Endothelial cell of umbilical vein (primary cell): ENCODE results near the gene SLC13A5. TPM values are rescaled to one million over a fixed set of nuclear protein-coding genes. Genes with fewer than 3 reads are reported as not detected.

Experiments used
- BruUV-seq: library from RNA; stranded (reverse); fragments of 400-500 nt; replicated peaks from 2 replicates; lab custom pipeline; 2021; lab: Mats Ljungman, UMichigan
- CTCF ChIA-PET: fragments of 300-600, 350-600 bp; sonication (Branson Sonifier 250); formaldehyde crosslinking; loops from one replicate; lab custom pipeline; 2021; ENCODE audit warnings: antibody characterized with exemption, inconsistent platforms; lab: Charles Lee
- POLR2A ChIA-PET: fragments of 300-600, 350-600 bp; sonication (Branson Sonifier 250); formaldehyde crosslinking; loops from one replicate; lab custom pipeline; 2021; ENCODE audit warnings: antibody characterized with exemption, inconsistent platforms; lab: Charles Lee
- DNase-seq: peaks from one replicate; pipeline ENCODE4 v3.0.0-alpha.2; 2011; ENCODE audit warnings: low read depth, low spot score
- FAIRE-seq: peaks from 2 replicates; lab custom pipeline; 2011; peaks lifted over from hg19 to GRCh38; lab: Jason Lieb, UNC
- H2AFZ ChIP-seq: 2 replicates; pipeline ENCODE4 v1.6.0; 2012; ENCODE audit warnings: low read depth, low read length, control low read depth, inconsistent platforms
- H3K27ac ChIP-seq: 2 replicates; pipeline ENCODE4 v1.5.1; 2011; ENCODE audit warnings: low read depth, mild to moderate bottlenecking, control low read depth, low read length, moderate library complexity; ENCODE audit not compliant: insufficient read depth
- H3K27me3 ChIP-seq, 2 experiments: 2 replicates each; pipeline versions ENCODE4 v1.6.0 to v1.6.1; 2011; ENCODE audit warnings: low read length in 2 of 2, mixed read lengths in 1 of 2; ENCODE audit not compliant: control insufficient read depth in 2 of 2, insufficient read depth in 2 of 2
- H3K36me3 ChIP-seq, 2 experiments: 2 replicates in 1 of 2; 3 replicates in 1 of 2; pipeline ENCODE4 v1.5.1; 2011; ENCODE audit warnings: low read length in 2 of 2, mild to moderate bottlenecking in 1 of 2, moderate library complexity in 1 of 2; ENCODE audit not compliant: control insufficient read depth in 2 of 2, insufficient read depth in 2 of 2; ENCODE audit errors: extremely low read depth in 1 of 2
- H3K4me1 ChIP-seq: 3 replicates; pipeline ENCODE4 v1.5.1; 2011; ENCODE audit warnings: mild to moderate bottlenecking, low read length; ENCODE audit not compliant: control insufficient read depth, insufficient read depth; ENCODE audit errors: extremely low read depth
- H3K4me2 ChIP-seq: 2 replicates; pipeline ENCODE4 v1.6.1; 2011; ENCODE audit warnings: low read length, control low read depth, mixed read lengths; ENCODE audit not compliant: insufficient read depth
- H3K4me3 ChIP-seq, 3 experiments: fragments of 200-600 bp in 1 of 3; sonication (generic), shearing (Covaris generic) in 1 of 3; replicated peaks in 1 of 3; 2 replicates each; pipeline ENCODE4 v1.5.1; 2011 to 2016; ENCODE audit warnings: control low read depth in 3 of 3, low read length in 3 of 3, mild to moderate bottlenecking in 2 of 3, inconsistent platforms in 1 of 3, low read depth in 1 of 3, moderate library complexity in 1 of 3; ENCODE audit not compliant: insufficient read depth in 1 of 3
- H3K79me2 ChIP-seq: 2 replicates; pipeline ENCODE4 v1.6.0; 2012; ENCODE audit warnings: low read length, inconsistent platforms; ENCODE audit not compliant: control insufficient read depth, insufficient read depth
- H3K9ac ChIP-seq: replicated peaks from 2 replicates; pipeline ENCODE3; 2011; ENCODE audit warnings: low read length, control low read depth; ENCODE audit not compliant: insufficient read depth; ENCODE audit errors: extremely low read depth
- H3K9me1 ChIP-seq: replicated peaks from 3 replicates; pipeline ENCODE4 v1.6.0; 2011; ENCODE audit warnings: mild to moderate bottlenecking, low read length; ENCODE audit not compliant: control insufficient read depth, insufficient read depth; ENCODE audit errors: extremely low read depth
- H3K9me3 ChIP-seq: replicated peaks from 2 replicates; pipeline ENCODE4 v1.5.1; 2012; ENCODE audit warnings: low read length, inconsistent platforms; ENCODE audit not compliant: control insufficient read depth, insufficient read depth
- H4K20me1 ChIP-seq: replicated peaks from 2 replicates; pipeline ENCODE3; 2011; ENCODE audit warnings: mild to moderate bottlenecking, low read length; ENCODE audit not compliant: control insufficient read depth, insufficient read depth; ENCODE audit errors: extremely low read depth
- CTCF ChIP-seq, 2 donors: IDR thresholded peaks; 1 replicate in 1 of 2; 2 replicates in 1 of 2; pipeline ENCODE4 v1.5.1; 2011; ENCODE audit warnings: low read length in 2 of 2, mild to moderate bottlenecking in 2 of 2, moderate library complexity in 2 of 2, control low read depth in 1 of 2, inconsistent platforms in 1 of 2, low read depth in 1 of 2; ENCODE audit not compliant: insufficient read depth in 1 of 2; ENCODE audit errors: extremely low read depth in 1 of 2
- EZH2 ChIP-seq: IDR thresholded peaks from 2 replicates; pipeline ENCODE4 v1.6.1; 2012; ENCODE audit warnings: borderline replicate concordance, low read depth, mild to moderate bottlenecking, moderate library complexity, low read length, inconsistent platforms; ENCODE audit not compliant: severe bottlenecking
- FOS ChIP-seq: IDR thresholded peaks from 2 replicates; pipeline ENCODE4 v1.6.1; 2011; ENCODE audit warnings: mild to moderate bottlenecking, low read length, moderate library complexity, borderline replicate concordance; ENCODE audit not compliant: insufficient read depth
- GATA2 ChIP-seq: IDR thresholded peaks from 2 replicates; pipeline ENCODE4 v1.7.0; 2011; ENCODE audit warnings: low read depth, mild to moderate bottlenecking, moderate library complexity, mixed read lengths, low read length; ENCODE audit not compliant: insufficient read length, insufficient read depth
- MYC ChIP-seq: IDR thresholded peaks from one replicate; pipeline ENCODE4 v1.6.1; 2011; ENCODE audit warnings: mild to moderate bottlenecking, low read depth, low read length
- POLR2A ChIP-seq: IDR thresholded peaks from 2 replicates; pipeline ENCODE4 v1.6.1; 2012; ENCODE audit warnings: low read depth, mild to moderate bottlenecking, control low read depth, low read length
- POLR2AphosphoS5 ChIP-seq: IDR thresholded peaks from 2 replicates; pipeline ENCODE4 v1.6.1; 2012; ENCODE audit warnings: low read depth, mild to moderate bottlenecking, control low read depth, low read length, moderate library complexity; ENCODE audit not compliant: insufficient read depth
- dilution Hi-C: fragments of 300-500 bp; cut with MboI; formaldehyde crosslinking; loops from one replicate; pipeline ENCODE4 v1.15.0; 2019; ENCODE audit warnings: low sequenced_read_pairs; ENCODE audit not compliant: extremely low pct_ligation_motif_present
- intact Hi-C: fragments of 100-400 bp; cut with micrococcal nuclease; formaldehyde crosslinking; loops from one replicate; pipeline ENCODE4 v1.10.0; 2022
- polyA plus RNA-seq, 4 experiments: library from polyadenylated mRNA; depleted of rRNA in 3 of 4; stranded (reverse) in 3 of 4; unstranded in 1 of 4; fragments of >200 nt; gene quantifications; 2 replicates each; pipeline versions ENCODE4 v1.2.1 to v1.2.3, GENCODE V29; 2011 to 2012; ENCODE audit warnings: missing spikeins in 1 of 4
- total RNA-seq: library from RNA; stranded (reverse); gene quantifications from 2 replicates; pipeline ENCODE4 v1.2.3, GENCODE V29; 2021
- TF ChIP-seq, protein P1 (sequence below): IDR thresholded peaks from 2 replicates; pipeline ENCODE4 v1.6.1; 2011; ENCODE audit not compliant: insufficient read depth, insufficient read length

SLC13A5 gene
- total and polyA plus RNA-seq, 2 donors (not counting 3 experiments of a cell fraction or from before 2014, with no cell fraction given): 0.03 TPM; not detected in 1

DNA sequence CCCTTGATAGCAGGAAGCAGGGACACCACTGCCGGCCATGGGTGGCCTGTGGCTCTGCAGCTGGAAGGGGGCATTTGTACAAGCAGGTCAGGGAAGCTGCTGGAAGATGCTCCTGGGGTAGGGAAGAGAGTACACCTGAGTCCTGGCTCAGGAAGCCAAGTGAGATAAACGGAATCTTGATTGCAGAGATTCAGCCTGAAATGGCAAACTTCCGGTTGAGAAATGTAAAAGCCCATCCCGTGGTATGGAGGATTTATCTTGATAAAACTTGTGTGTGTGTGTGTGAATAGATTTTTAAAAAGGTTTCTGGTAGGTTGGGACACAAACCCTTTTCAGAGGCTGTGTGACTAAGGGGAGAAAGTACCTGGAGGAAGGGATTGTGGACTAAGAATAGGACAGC is 32.0 kb downstream of the SLC13A5 start:
- intact Hi-C loops (no loop called here), dilution Hi-C loops (no loop called here)
- Histone ChIP-seq H3K4me1 (no peaks in the 10 kb centered on the region), H3K9ac (no peak overlapping the region), H3K79me2 (no peaks in the 10 kb centered on the region), H3K27ac (no peak overlapping the region), H3K36me3 (no peaks in the 10 kb centered on the region), H3K4me3 (no peak overlapping the region), H3K9me1 (no peaks in the 10 kb centered on the region), H3K9me3 (no peaks in the 10 kb centered on the region), H2AFZ (no peak overlapping the region), H4K20me1 (no peaks in the 10 kb centered on the region), H3K4me2 (no peak overlapping the region), H3K27me3 (peaks cover 2 to 7% of the 10 kb centered on the region in 2 experiments)
- TF ChIP-seq POLR2A (no peak), POLR2AphosphoS5 (no peak), MYC (no peak), CTCF (IDR thresholded peaks at IDR 0.05; ENCODE audit: extremely low read depth in 1 of 2, insufficient read depth in 1 of 2, low read depth in 1 of 2, low read length in 2 of 2) (no peak), GATA2 (no peak), FOS (no peak), EZH2 (no peak)
- TF ChIP-seq, protein P1, sequence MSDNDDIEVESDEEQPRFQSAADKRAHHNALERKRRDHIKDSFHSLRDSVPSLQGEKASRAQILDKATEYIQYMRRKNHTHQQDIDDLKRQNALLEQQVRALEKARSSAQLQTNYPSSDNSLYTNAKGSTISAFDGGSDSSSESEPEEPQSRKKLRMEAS: no peak
- no TSS peak for BruUV-seq
- ChIA-PET POLR2A (no interaction called here), CTCF (no interaction called here)
- FAIRE-seq (no peak), DNase-seq (no peak)
